Measurements from ENCODE around the gene MSGN1.
A peak's percentile ranks its signal among the peaks of the same experiment; 100 is the strongest.

MSGN1 gene

GRCh38 chr2:17816396-17817245 is at the start of gene MSGN1:
Gene MSGN1 (plus strand): TSS chr2:17816460. CDS start chr2:17816519, 59 bp downstream.
- DNase-seq = no peak

- DNase-seq = no peak
Measured at GRCh38 chr2:17768894-17769293, 47.4 kb upstream of the MSGN1 start.

GRCh38 chr2:17771956-17772355 is 44.3 kb upstream of the MSGN1 start:
- no peak for DNase-seq

GRCh38 chr2:17772532-17772931 is 43.7 kb upstream of the MSGN1 start:
- DNase-seq = no peak

- DNase-seq = no peak
Measured at GRCh38 chr2:17780546-17780945, 35.7 kb upstream of the MSGN1 start.

- DNase-seq = no peak
Measured at GRCh38 chr2:17781482-17781881, 34.8 kb upstream of the MSGN1 start.

- DNase-seq = no peak
Measured at GRCh38 chr2:17786727-17787126, 29.5 kb upstream of the MSGN1 start.

GRCh38 chr2:17788773-17789172 is 27.5 kb upstream of the MSGN1 start:
- DNase-seq = no peak

- DNase-seq = no peak
Measured at GRCh38 chr2:17790536-17790935, 25.7 kb upstream of the MSGN1 start.

GRCh38 chr2:17791121-17791816 is 25.0 kb upstream of the MSGN1 start:
- no peak for DNase-seq

GRCh38 chr2:17791817-17792130 is 24.5 kb upstream of the MSGN1 start:
- DNase-seq = no peak

- DNase-seq = no peak
Measured at GRCh38 chr2:17792515-17792914, 23.7 kb upstream of the MSGN1 start.

GRCh38 chr2:17793296-17793695 is 23.0 kb upstream of the MSGN1 start:
- DNase-seq = no peak

GRCh38 chr2:17793803-17794354 is 22.4 kb upstream of the MSGN1 start:
- no peak for DNase-seq

GRCh38 chr2:17795309-17795708 is 21.0 kb upstream of the MSGN1 start:
- DNase-seq = no peak

GRCh38 chr2:17798338-17798737 is 17.9 kb upstream of the MSGN1 start:
- DNase-seq = peak; percentile 42

GRCh38 chr2:17799301-17800120 is 16.7 kb upstream of the MSGN1 start:
- DNase-seq = no peak

GRCh38 chr2:17800219-17800618 is 16.0 kb upstream of the MSGN1 start:
- peak; percentile 21 for DNase-seq

GRCh38 chr2:17800693-17801458 is 15.4 kb upstream of the MSGN1 start:
- peak; percentile 28 for DNase-seq

GRCh38 chr2:17803497-17803896 is 12.8 kb upstream of the MSGN1 start:
- no peak for DNase-seq

GRCh38 chr2:17804358-17804757 is 11.9 kb upstream of the MSGN1 start:
- DNase-seq = no peak

- no peak for DNase-seq
Measured at GRCh38 chr2:17805166-17805565, 11.1 kb upstream of the MSGN1 start.
